Lower lobe of right lung (tissue), 2 donors: Measurements from ENCODE around the gene ABCA4. TPM values are rescaled to one million over a fixed set of nuclear protein-coding genes. Genes with fewer than 3 reads are reported as not detected.

Source experiments
- ATAC-seq, 2 donors: fragments of 200-7000 bp; cut with Tn5 transposase; one replicate each; pipeline ENCODE4 v1.9.1; 2020 to 2022; ENCODE audit warnings: mild to moderate bottlenecking in 2 of 2, moderate library complexity in 2 of 2
- DNase-seq: peaks from one replicate; pipeline ENCODE4 v3.0.0-alpha.2; 2020
- H3K27ac ChIP-seq: fragments of 200-600 bp; one replicate; pipeline ENCODE4 v1.8.0; 2022
- H3K27me3 ChIP-seq: fragments of 200-600 bp; one replicate; pipeline ENCODE4 v1.8.0; 2022; ENCODE audit warnings: low read depth
- H3K36me3 ChIP-seq: fragments of 200-600 bp; one replicate; pipeline ENCODE4 v1.8.0; 2022; ENCODE audit warnings: mild to moderate bottlenecking
- H3K4me1 ChIP-seq: fragments of 200-600 bp; one replicate; pipeline ENCODE4 v1.8.0; 2022
- H3K4me3 ChIP-seq: fragments of 200-600 bp; one replicate; pipeline ENCODE4 v1.8.0; 2022; ENCODE audit warnings: mild to moderate bottlenecking
- H3K9me3 ChIP-seq: fragments of 200-600 bp; one replicate; pipeline ENCODE4 v1.8.0; 2022
- intact Hi-C: fragments of 100-400 bp; cut with DNase I; formaldehyde crosslinking; loops from one replicate; pipeline ENCODE4 v1.11.0; 2022
- total RNA-seq: library from RNA; stranded (reverse); fragmentation: NEBNext Ultra II Directional; extraction: Animal tissue kit (Norgen Biotek cat#: 25700); gene quantifications from one replicate; pipeline ENCODE4 v1.2.1, GENCODE V29; 2021
- TF ChIP-seq, protein P1 (sequence below): fragments of 200-600 bp; IDR thresholded peaks from one replicate; pipeline ENCODE4 v1.8.0; 2022; ENCODE audit warnings: antibody characterized with exemption, mild to moderate bottlenecking
- donor health status: DM: no; HTN: yes; CAD: no; lungs with severe emphysema.

The ABCA4 gene
- total RNA-seq, 1 donor from 2014 or later, result 1.9 TPM

DNA sequence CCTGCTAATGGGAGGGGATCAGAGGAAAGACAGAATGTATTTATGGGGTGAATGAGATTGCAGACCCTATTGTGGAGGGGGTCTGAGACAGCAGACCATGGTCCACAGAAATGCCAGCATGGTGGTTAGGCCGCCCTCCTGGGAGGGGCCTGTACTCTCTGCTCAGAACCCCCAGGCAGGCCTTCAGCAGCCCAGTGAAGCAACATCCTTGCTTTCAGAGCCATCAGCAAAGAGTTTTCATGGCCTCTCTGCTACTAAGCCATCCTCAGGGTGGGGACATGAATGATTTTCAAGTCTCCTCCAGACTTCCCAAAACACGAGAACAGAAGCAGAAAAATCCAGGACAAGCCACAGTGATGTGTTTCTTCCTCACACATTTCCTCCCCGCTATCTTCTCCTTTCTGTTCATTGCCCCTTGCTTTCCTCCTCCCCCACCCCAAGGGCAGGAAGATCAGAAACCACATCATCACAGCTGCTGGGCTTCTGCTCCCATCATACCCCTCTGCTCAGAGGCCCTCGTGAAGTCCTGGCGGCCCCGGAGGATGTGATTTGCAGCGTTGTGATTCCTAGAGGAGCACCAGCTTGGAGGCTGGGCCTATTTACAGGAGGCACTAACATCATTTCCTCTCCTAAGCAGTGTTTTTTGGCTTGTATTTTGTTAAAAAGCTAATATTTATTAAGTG lies 48.0 kb downstream of the ABCA4 start:
- no peaks in the 10 kb centered on the region for H3K36me3 ChIP-seq
- intact Hi-C loops, result no loop called here
- DNase-seq (no peak), ATAC-seq (no peak)
- no peak overlapping the region for H3K27ac ChIP-seq
- TF ChIP-seq, protein P1, sequence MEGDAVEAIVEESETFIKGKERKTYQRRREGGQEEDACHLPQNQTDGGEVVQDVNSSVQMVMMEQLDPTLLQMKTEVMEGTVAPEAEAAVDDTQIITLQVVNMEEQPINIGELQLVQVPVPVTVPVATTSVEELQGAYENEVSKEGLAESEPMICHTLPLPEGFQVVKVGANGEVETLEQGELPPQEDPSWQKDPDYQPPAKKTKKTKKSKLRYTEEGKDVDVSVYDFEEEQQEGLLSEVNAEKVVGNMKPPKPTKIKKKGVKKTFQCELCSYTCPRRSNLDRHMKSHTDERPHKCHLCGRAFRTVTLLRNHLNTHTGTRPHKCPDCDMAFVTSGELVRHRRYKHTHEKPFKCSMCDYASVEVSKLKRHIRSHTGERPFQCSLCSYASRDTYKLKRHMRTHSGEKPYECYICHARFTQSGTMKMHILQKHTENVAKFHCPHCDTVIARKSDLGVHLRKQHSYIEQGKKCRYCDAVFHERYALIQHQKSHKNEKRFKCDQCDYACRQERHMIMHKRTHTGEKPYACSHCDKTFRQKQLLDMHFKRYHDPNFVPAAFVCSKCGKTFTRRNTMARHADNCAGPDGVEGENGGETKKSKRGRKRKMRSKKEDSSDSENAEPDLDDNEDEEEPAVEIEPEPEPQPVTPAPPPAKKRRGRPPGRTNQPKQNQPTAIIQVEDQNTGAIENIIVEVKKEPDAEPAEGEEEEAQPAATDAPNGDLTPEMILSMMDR, result no peak
- H3K4me3 ChIP-seq, result no peak overlapping the region
- no peaks in the 10 kb centered on the region for H3K27me3 ChIP-seq
- H3K9me3 ChIP-seq, result no peaks in the 10 kb centered on the region
- H3K4me1 ChIP-seq, result peaks cover 25% of the 10 kb centered on the region

DNA sequence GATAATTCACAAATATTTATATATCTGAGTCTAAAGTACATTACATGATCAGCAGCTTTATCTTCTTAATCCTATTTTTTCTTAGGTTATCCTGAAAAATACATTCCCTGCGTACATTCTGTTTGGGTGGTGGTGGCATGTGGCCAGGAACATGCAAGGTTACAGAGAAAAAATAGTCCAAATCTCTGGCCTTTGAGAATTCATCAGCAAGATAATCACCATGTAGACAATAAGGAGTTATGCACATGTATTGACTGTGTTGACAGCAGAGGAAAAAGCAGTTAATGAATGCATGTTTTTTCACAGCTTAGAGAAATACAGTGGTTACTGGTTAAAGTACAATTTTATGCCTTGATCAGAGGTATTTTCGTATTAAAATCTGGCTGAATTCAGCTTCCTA lies 49.0 kb downstream of the ABCA4 start:
- H3K27ac ChIP-seq, result no peak overlapping the region
- ATAC-seq (no peak), DNase-seq (no peak)
- H3K27me3 ChIP-seq, result no peaks in the 10 kb centered on the region
- H3K36me3 ChIP-seq, result no peaks in the 10 kb centered on the region
- TF ChIP-seq, protein P1, result no peak
- H3K4me1 ChIP-seq, result peaks cover 25% of the 10 kb centered on the region
- intact Hi-C loops, result no loop called here
- no peaks in the 10 kb centered on the region for H3K9me3 ChIP-seq
- H3K4me3 ChIP-seq, result no peak overlapping the region

DNA sequence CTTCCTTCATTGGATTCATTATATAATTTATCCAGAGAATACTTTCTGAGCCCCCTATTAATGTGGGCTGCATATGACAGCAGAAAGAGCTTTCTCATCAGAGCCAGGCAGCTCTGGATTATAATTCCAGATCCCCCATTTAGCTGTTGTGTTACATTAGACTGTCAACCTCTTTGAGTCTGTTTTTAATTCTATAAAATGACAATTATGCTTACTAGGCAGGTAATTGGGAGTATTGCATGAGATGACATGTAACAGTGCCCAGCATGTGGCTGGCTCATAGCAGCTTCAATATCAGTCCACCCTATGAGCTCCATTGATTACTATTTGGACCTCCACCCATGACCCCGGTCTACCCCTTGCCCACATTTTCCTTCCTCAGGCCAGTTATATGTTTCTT lies 49.6 kb downstream of the ABCA4 start:
- Histone ChIP-seq H3K9me3 (no peaks in the 10 kb centered on the region), H3K4me1 (peaks cover 25% of the 10 kb centered on the region), H3K27me3 (no peaks in the 10 kb centered on the region), H3K4me3 (no peak overlapping the region), H3K36me3 (no peaks in the 10 kb centered on the region), H3K27ac (no peak overlapping the region)
- intact Hi-C loops, result no loop called here
- TF ChIP-seq, protein P1, result no peak
- ATAC-seq (no peak), DNase-seq (no peak)

DNA sequence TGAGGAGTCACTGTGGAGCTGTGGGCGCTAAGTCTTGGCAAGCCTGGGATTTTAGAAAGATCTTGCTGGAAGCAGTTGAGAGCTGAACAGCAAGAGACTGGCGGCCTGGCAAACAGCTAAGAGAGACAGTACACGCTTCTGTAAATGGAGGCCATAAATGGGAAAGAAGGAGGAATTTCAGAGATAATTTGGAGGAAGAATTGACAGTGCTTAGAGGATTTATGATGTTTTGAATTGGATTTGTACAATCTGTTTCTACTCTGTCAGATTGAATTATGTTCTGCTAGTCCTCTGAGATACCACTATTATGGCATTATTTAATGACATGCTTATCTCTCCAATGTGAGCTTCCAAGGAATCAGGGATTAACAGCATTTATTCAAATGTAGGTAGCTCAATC lies 50.1 kb downstream of the ABCA4 start:
- intact Hi-C loops, result no loop called here
- TF ChIP-seq, protein P1, result no peak
- Histone ChIP-seq H3K4me1 (peaks cover 25% of the 10 kb centered on the region), H3K27ac (no peak overlapping the region), H3K4me3 (no peak overlapping the region), H3K27me3 (no peaks in the 10 kb centered on the region), H3K9me3 (no peaks in the 10 kb centered on the region), H3K36me3 (no peaks in the 10 kb centered on the region)
- DNase-seq, result no peak
- no peak for ATAC-seq

DNA sequence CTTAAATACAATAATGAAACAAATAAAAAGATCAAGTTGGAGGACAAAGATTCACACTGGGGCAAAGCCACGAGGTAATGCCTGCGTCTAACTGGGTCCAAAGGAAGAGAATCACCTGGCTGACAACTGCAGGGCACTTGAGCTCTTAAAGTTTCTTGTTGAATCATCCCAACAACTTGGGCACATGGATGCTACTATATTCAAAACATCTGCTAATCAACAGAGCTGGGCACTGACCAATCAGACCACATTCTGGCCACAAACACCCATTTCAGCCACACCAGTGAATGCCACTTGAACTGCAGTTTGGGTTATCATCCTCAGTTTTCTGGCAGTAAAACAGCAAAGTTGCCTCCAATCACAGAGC lies 51.0 kb downstream of the ABCA4 start:
- TF ChIP-seq, protein P1, result no peak
- ATAC-seq (no peak), DNase-seq (no peak)
- peaks cover 25% of the 10 kb centered on the region for H3K4me1 ChIP-seq
- H3K27me3 ChIP-seq, result no peaks in the 10 kb centered on the region
- intact Hi-C loops, result no loop called here
- no peak overlapping the region for H3K4me3 ChIP-seq
- no peaks in the 10 kb centered on the region for H3K9me3 ChIP-seq
- H3K27ac ChIP-seq, result peak overlapping the region; percentile 73
- no peaks in the 10 kb centered on the region for H3K36me3 ChIP-seq
